Activated T-helper 2 cell treated with anti-CD3 and anti-CD28 coated beads, Interferon-gamma antibody, Interleukin-2, Interleukin-4, amounts not matched to agents 10 μg/mL and 5 μg/mL and 100 μg/mL, durations not matched to agents 14 hours and 24 hours and 36 hours (primary cell): Measurements from ENCODE around the gene ANK3. TPM values are rescaled to one million over a fixed set of nuclear protein-coding genes. Genes with fewer than 3 reads are reported as not detected.

ENCODE experiments used
- DNase-seq: peaks from one replicate; pipeline ENCODE4 v3.0.0; 2021; ENCODE audit warnings: low spot score
- H3K27ac Mint-ChIP-seq: one replicate; pipeline ENCODE4 v1.8.0; 2021; ENCODE audit warnings: mixed read lengths
- H3K27me3 Mint-ChIP-seq: one replicate; pipeline ENCODE4 v1.8.0; 2021; ENCODE audit warnings: low read depth, mixed read lengths
- H3K36me3 Mint-ChIP-seq: one replicate; pipeline ENCODE4 v1.8.0; 2021; ENCODE audit warnings: low read depth, mixed read lengths
- H3K4me1 Mint-ChIP-seq: one replicate; pipeline ENCODE4 v1.8.0; 2021; ENCODE audit warnings: low read depth, mixed read lengths
- H3K4me3 Mint-ChIP-seq: one replicate; pipeline ENCODE4 v1.8.0; 2021; ENCODE audit warnings: low read depth, mild to moderate bottlenecking, moderate library complexity, mixed read lengths
- H3K9me3 Mint-ChIP-seq: one replicate; pipeline ENCODE4 v1.8.0; 2021; ENCODE audit warnings: mixed read lengths
- intact Hi-C: fragments of 100-400 bp; cut with micrococcal nuclease; formaldehyde crosslinking; loops from one replicate; pipeline ENCODE4 v1.15.1; 2023
- total RNA-seq: library from RNA; stranded (reverse); gene quantifications from 2 replicates; pipeline ENCODE4 v1.2.3, GENCODE V29; 2022

ANK3 gene
- total RNA-seq, 1 donor from 2014 or later = 14.4 TPM

GRCh38 chr10:60170250-60170649 lies 219.4 kb downstream of the ANK3 start:
- Mint-ChIP-seq H3K4me3 (no peak overlapping the region), H3K27me3 (no peaks in the 10 kb centered on the region), H3K4me1 (no peaks in the 10 kb centered on the region), H3K9me3 (no peaks in the 10 kb centered on the region), H3K27ac (no peak overlapping the region), H3K36me3 (no peaks in the 10 kb centered on the region)
- intact Hi-C loops = no loop called here
- DNase-seq = no peak

GRCh38 chr10:60169111-60169510 lies 220.6 kb downstream of the ANK3 start:
- no peaks in the 10 kb centered on the region for H3K27me3 Mint-ChIP-seq
- H3K9me3 Mint-ChIP-seq = no peaks in the 10 kb centered on the region
- no peak overlapping the region for H3K4me3 Mint-ChIP-seq
- intact Hi-C loops = no loop called here
- no peaks in the 10 kb centered on the region for H3K36me3 Mint-ChIP-seq
- DNase-seq = no peak
- no peaks in the 10 kb centered on the region for H3K4me1 Mint-ChIP-seq
- H3K27ac Mint-ChIP-seq = no peak overlapping the region

GRCh38 chr10:60167050-60167449 lies 222.6 kb downstream of the ANK3 start:
- DNase-seq = no peak
- Mint-ChIP-seq H3K36me3 (no peaks in the 10 kb centered on the region), H3K27me3 (no peaks in the 10 kb centered on the region), H3K27ac (no peak overlapping the region), H3K4me1 (no peaks in the 10 kb centered on the region), H3K4me3 (no peak overlapping the region), H3K9me3 (no peaks in the 10 kb centered on the region)
- intact Hi-C loops = no loop called here

- H3K27me3 Mint-ChIP-seq = no peaks in the 10 kb centered on the region
- H3K27ac Mint-ChIP-seq = no peak overlapping the region
- H3K9me3 Mint-ChIP-seq = no peaks in the 10 kb centered on the region
Observed at GRCh38 chr10:60163786-60164185, 225.9 kb downstream of the ANK3 start.

GRCh38 chr10:60162631-60163030 lies 227.0 kb downstream of the ANK3 start:
- Mint-ChIP-seq H3K27me3 (no peaks in the 10 kb centered on the region), H3K27ac (no peak overlapping the region), H3K4me3 (no peak overlapping the region), H3K36me3 (no peaks in the 10 kb centered on the region), H3K9me3 (no peaks in the 10 kb centered on the region), H3K4me1 (no peaks in the 10 kb centered on the region)
- DNase-seq = no peak
- intact Hi-C loops = no loop called here

More at GRCh38 chr10:60163786-60164185, 225.9 kb downstream of the ANK3 start:
- H3K4me1 Mint-ChIP-seq = no peaks in the 10 kb centered on the region
- no peaks in the 10 kb centered on the region for H3K36me3 Mint-ChIP-seq
- no peak for DNase-seq
- intact Hi-C loops = no loop called here
- no peak overlapping the region for H3K4me3 Mint-ChIP-seq

GRCh38 chr10:60155943-60156683 lies 233.6 kb downstream of the ANK3 start:
- Mint-ChIP-seq H3K27ac (no peak overlapping the region), H3K36me3 (no peaks in the 10 kb centered on the region), H3K9me3 (no peaks in the 10 kb centered on the region)

GRCh38 chr10:60155099-60155877 lies 234.4 kb downstream of the ANK3 start:
- Mint-ChIP-seq H3K4me1 (no peaks in the 10 kb centered on the region), H3K36me3 (no peaks in the 10 kb centered on the region), H3K27ac (no peak overlapping the region), H3K27me3 (no peaks in the 10 kb centered on the region), H3K4me3 (no peak overlapping the region), H3K9me3 (no peaks in the 10 kb centered on the region)
- intact Hi-C loops = no loop called here
- no peak for DNase-seq

More at GRCh38 chr10:60155943-60156683, 233.6 kb downstream of the ANK3 start:
- intact Hi-C loops = no loop called here
- Mint-ChIP-seq H3K4me1 (no peaks in the 10 kb centered on the region), H3K4me3 (no peak overlapping the region), H3K27me3 (no peaks in the 10 kb centered on the region)
- DNase-seq = no peak

- no peaks in the 10 kb centered on the region for H3K9me3 Mint-ChIP-seq
- no peak overlapping the region for H3K27ac Mint-ChIP-seq
- intact Hi-C loops = no loop called here
- DNase-seq = no peak
- no peak overlapping the region for H3K4me3 Mint-ChIP-seq
- H3K27me3 Mint-ChIP-seq = no peaks in the 10 kb centered on the region
- no peaks in the 10 kb centered on the region for H3K36me3 Mint-ChIP-seq
- H3K4me1 Mint-ChIP-seq = no peaks in the 10 kb centered on the region
Observed at GRCh38 chr10:60149003-60149402, 240.7 kb downstream of the ANK3 start.

- intact Hi-C loops = no loop called here
- no peaks in the 10 kb centered on the region for H3K4me1 Mint-ChIP-seq
- no peaks in the 10 kb centered on the region for H3K27me3 Mint-ChIP-seq
- no peaks in the 10 kb centered on the region for H3K9me3 Mint-ChIP-seq
- H3K27ac Mint-ChIP-seq = no peak overlapping the region
- no peak for DNase-seq
- no peaks in the 10 kb centered on the region for H3K36me3 Mint-ChIP-seq
- H3K4me3 Mint-ChIP-seq = no peak overlapping the region
Observed at GRCh38 chr10:60148266-60148840, 241.3 kb downstream of the ANK3 start.

GRCh38 chr10:60147576-60148265 lies 242.0 kb downstream of the ANK3 start:
- no peak overlapping the region for H3K4me3 Mint-ChIP-seq
- H3K27me3 Mint-ChIP-seq = no peaks in the 10 kb centered on the region
- intact Hi-C loops = no loop called here
- no peak for DNase-seq
- no peak overlapping the region for H3K27ac Mint-ChIP-seq
- H3K9me3 Mint-ChIP-seq = no peaks in the 10 kb centered on the region
- H3K36me3 Mint-ChIP-seq = no peaks in the 10 kb centered on the region
- H3K4me1 Mint-ChIP-seq = peaks cover under 1% of the 10 kb centered on the region

GRCh38 chr10:60147025-60147424 lies 242.7 kb downstream of the ANK3 start:
- Mint-ChIP-seq H3K36me3 (no peaks in the 10 kb centered on the region), H3K4me3 (no peak overlapping the region)
- intact Hi-C loops = no loop called here

GRCh38 chr10:60144099-60144498 lies 245.6 kb downstream of the ANK3 start:
- no peak for DNase-seq
- H3K27ac Mint-ChIP-seq = no peak overlapping the region
- no peak overlapping the region for H3K4me3 Mint-ChIP-seq
- intact Hi-C loops = loop anchor here (5.0 kb wide), 1 partner anchor 203 kb away; no protein-coding TSS in a partner anchor
- no peaks in the 10 kb centered on the region for H3K36me3 Mint-ChIP-seq
- peaks cover 3% of the 10 kb centered on the region for H3K4me1 Mint-ChIP-seq
- no peaks in the 10 kb centered on the region for H3K9me3 Mint-ChIP-seq
- no peaks in the 10 kb centered on the region for H3K27me3 Mint-ChIP-seq

More at GRCh38 chr10:60147025-60147424, 242.7 kb downstream of the ANK3 start:
- H3K27me3 Mint-ChIP-seq = no peaks in the 10 kb centered on the region
- DNase-seq = no peak
- peaks cover 3% of the 10 kb centered on the region for H3K4me1 Mint-ChIP-seq
- H3K27ac Mint-ChIP-seq = no peak overlapping the region
- H3K9me3 Mint-ChIP-seq = no peaks in the 10 kb centered on the region
